Measurements from ENCODE around the gene RPP30.
"Not testable (repeated sequence)": the region's sequence is repeated elsewhere in the genome, so short reads cannot be mapped to it uniquely, and the experiment has no call there.

RPP30 gene

GRCh38 chr10:90917968-90918318 lies 46.2 kb downstream of the RPP30 start:
- DNase-seq, result no peak

DNA sequence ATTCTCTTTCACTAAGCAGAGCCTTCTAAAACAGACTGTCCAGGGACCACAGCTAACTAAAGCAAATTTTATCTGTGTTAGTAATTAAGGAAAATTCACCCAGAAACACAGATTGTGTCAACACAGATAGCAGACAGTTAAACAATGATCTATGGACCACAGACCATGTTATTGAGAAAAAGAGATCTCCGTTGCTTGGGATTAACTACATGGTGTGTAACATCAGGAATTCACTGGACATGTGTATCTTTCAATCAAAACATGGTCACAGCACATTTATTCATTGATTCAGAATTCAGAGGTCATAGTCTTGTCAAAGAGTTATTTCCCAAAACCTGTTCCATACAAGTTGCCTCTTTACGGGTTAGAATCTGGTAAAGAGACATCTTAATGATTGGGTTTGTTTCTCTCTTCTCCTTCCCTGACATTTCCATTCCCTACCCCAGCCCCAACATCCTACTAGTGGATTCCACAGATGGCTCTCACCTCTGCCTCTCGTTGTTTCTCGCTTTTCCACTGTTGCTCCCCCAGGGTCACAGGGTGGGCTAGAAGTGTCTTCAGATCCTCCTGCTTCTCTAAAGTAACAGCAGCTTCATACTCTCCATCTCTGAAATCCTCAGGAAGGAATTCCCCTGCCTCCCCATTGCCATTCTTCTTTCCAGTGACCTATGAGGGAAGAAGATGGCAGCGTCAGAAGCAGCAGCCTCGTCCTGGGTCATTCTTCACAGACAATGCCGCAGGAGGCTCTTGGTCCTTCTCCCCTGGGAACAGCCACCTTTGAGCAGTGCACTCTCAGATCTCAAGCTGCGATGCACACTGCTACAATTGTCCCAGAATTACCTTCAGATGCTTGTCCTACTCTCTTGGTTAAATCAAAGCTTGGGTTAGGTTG lies 48.2 kb downstream of the RPP30 start:
- no peak for DNase-seq

GRCh38 chr10:90920986-90921666 lies 49.4 kb downstream of the RPP30 start, which contains the start of gene ANKRD1:
Gene ANKRD1 (minus strand): TSS chr10:90921087. CDS start chr10:90921027, 60 bp downstream.
- no peak for DNase-seq

DNA sequence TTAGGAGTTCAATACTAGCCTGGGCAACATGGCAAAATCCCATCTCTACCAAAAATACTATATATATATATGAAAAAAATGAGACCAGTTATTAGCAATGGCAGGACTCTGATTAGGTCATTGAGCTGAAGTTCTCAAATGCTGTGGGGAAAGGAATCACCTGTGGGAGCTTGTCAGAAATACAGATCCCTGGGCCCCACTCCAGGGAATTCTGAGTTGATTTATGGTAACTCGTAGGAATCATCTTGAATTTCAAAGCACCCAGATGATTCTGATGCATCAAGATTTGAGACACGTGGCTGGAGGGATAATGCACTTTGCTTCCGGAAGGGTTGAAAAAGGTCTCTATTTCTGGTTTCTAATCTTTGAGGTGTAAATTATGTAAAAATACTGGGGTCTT lies 50.1 kb downstream of the RPP30 start:
- DNase-seq, result no peak

- DNase-seq, result no peak
These were observed 51.4 kb downstream of the RPP30 start for GRCh38 chr10:90923111-90923731.

GRCh38 chr10:90924552-90924951 lies 52.8 kb downstream of the RPP30 start:
- no peak for DNase-seq

- DNase-seq, result no peak
These were observed 53.6 kb downstream of the RPP30 start for GRCh38 chr10:90925079-90926029.

GRCh38 chr10:90927293-90927692 lies 55.5 kb downstream of the RPP30 start:
- no peak for DNase-seq

GRCh38 chr10:90929179-90929578 lies 57.4 kb downstream of the RPP30 start:
- DNase-seq, result no peak

- DNase-seq, result peak; percentile 54
These were observed 58.5 kb downstream of the RPP30 start for GRCh38 chr10:90930070-90930837.

- DNase-seq, result no peak
These were observed 59.4 kb downstream of the RPP30 start for GRCh38 chr10:90930971-90931871.

- DNase-seq, result no peak
These were observed 64.0 kb downstream of the RPP30 start for GRCh38 chr10:90935581-90936275.

GRCh38 chr10:90936276-90936659 lies 64.5 kb downstream of the RPP30 start:
- DNase-seq, result no peak

DNA sequence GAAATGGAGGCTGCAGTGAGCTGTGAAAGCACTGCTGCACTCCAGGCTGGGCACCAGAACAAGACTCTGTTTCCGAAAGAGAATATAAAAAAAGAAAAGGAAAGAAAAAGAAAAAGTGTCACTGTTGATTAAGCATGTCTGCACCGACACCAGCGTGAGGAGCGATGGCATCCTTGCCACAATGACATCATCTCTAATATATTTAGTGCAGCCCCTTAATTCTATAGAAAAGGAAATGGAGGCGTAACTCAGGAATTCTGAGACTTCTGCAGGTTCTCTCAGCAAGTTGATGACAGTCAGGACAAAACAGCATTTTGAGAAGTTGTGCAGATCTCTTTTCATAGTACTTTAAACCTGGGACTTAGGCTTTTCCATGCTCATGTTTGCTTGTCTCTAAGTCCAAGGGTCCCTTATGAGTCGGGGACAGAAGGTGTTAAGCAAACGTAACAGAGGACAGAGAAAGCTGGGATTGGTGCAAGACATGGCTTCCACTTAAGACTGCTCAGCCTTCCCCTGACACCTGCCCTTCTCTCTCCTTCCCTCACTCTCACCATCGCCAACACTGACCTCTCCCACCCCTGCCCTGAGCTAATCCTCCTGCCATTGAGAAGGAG lies 66.0 kb downstream of the RPP30 start:
- DNase-seq, result no peak

DNA sequence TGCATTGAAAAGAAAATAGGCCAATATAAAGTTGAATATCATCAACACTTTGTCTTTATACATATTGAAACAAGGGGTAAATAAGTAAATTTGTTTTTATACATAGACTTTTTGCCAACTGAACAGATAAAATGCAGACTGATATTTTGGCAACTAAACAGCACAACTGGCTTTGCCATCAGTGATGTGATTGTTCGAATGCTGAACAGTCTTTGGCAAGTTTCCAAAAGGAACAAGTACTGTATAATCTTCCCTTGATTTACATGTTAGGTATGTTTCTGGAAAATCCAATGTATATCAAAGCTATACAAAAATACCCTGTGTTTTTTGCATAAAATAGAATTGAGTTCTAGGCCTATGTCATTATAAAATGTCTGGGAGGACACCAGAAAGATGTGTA lies 67.3 kb downstream of the RPP30 start:
- no peak for DNase-seq

DNA sequence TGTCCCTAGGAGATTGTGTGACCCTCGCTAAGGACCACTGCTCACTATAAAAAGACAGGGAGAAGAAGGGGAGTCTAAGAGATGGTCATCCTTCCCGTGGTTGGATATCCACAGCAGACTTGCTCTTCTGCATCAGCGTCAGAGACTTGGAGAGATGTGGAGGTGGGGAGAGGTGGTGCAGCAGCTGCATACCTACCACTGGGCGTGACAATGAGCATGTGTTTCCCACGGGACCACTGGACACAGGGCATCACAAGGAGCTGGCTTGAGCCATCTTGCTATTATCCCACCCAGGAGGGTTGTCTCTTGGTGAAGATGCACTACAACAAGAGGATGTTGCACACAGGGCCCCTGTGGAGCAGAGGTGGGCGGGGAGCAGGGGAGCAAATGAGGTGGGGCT lies 67.9 kb downstream of the RPP30 start:
- no peak for DNase-seq

GRCh38 chr10:90942980-90943379 lies 71.2 kb downstream of the RPP30 start:
- DNase-seq, result not testable (repeated sequence)

DNA sequence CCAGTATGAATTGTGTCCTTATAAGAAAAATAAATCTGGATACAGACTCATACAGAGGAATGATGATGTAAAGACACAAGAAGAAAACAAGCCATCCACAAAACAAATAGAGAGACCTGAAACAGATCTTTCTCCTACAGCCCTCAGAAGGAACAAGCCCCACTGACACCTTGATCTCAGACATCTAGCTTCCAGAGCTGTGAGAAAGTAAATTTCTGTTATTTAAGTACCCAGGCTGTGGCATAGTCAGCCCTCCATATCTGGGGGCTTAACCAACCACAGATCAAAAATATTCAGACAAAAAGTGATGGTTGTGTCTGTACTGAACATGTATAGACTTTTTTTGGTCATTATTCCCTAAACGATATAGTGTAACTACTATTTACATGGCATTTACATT lies 73.0 kb downstream of the RPP30 start:
- DNase-seq, result no peak

DNA sequence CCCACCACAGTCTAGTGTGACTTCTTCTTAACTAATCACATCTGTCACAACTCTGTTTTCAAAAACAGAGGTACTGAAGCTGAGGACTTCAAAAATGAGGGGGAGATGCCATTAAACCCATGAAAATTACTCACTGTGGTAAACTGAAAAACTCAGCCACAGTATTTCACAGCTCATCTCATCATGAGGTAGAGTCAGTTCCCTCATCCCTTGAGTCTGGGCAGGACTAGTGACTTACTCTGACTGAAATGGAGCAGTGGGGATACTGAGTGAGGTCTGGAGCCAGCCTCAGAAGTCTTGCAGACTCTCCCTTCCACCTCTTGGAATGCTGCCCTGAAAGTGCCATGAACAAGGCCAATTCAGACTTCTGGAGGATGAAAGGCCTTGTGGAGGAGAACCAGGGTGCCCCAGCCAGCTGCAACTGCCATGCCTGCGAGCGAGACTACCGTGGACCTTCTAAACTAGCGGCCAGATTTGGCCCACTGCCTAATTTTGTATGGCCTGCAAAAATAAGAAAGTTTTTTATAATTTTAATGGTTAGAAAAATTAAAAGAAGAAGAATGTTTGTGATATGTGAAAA lies 73.8 kb downstream of the RPP30 start:
- no peak for DNase-seq

Data from NCI-H82 (cell line).